ENCODE measurements around the gene MS4A18.

DNA sequence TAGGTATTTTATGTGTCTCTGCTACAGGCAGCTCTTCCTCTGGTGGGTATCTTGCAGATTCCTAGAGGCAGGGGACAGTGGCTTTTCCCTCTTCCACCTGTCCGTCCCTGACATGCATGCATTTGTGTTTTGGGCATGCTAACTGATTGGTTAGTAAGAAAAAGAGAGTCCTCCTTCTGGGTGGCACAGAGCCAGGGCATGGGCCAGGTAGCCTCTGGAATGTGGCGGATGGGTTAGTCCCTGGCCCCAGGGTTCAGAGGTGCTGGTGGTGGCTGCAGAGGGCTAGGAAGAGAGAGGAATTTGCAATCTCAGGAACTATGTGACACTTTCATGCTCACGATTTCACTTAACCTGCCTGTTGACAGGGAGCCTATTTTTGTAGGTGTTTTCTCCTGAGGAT, 26.4 kb downstream of the MS4A18 start:
- TF ChIP-seq, protein P1, sequence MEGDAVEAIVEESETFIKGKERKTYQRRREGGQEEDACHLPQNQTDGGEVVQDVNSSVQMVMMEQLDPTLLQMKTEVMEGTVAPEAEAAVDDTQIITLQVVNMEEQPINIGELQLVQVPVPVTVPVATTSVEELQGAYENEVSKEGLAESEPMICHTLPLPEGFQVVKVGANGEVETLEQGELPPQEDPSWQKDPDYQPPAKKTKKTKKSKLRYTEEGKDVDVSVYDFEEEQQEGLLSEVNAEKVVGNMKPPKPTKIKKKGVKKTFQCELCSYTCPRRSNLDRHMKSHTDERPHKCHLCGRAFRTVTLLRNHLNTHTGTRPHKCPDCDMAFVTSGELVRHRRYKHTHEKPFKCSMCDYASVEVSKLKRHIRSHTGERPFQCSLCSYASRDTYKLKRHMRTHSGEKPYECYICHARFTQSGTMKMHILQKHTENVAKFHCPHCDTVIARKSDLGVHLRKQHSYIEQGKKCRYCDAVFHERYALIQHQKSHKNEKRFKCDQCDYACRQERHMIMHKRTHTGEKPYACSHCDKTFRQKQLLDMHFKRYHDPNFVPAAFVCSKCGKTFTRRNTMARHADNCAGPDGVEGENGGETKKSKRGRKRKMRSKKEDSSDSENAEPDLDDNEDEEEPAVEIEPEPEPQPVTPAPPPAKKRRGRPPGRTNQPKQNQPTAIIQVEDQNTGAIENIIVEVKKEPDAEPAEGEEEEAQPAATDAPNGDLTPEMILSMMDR (IDR thresholded peaks at IDR 0.05), result no peak
- no peak for TF ChIP-seq ZFX (IDR thresholded peaks at IDR 0.05; ENCODE audit: borderline replicate concordance)
